Measurements from ENCODE around the gene C1orf105.
"Not testable (repeated sequence)": the region's sequence is repeated elsewhere in the genome, so short reads cannot be mapped to it uniquely, and the experiment has no call there.

C1orf105 gene

DNA sequence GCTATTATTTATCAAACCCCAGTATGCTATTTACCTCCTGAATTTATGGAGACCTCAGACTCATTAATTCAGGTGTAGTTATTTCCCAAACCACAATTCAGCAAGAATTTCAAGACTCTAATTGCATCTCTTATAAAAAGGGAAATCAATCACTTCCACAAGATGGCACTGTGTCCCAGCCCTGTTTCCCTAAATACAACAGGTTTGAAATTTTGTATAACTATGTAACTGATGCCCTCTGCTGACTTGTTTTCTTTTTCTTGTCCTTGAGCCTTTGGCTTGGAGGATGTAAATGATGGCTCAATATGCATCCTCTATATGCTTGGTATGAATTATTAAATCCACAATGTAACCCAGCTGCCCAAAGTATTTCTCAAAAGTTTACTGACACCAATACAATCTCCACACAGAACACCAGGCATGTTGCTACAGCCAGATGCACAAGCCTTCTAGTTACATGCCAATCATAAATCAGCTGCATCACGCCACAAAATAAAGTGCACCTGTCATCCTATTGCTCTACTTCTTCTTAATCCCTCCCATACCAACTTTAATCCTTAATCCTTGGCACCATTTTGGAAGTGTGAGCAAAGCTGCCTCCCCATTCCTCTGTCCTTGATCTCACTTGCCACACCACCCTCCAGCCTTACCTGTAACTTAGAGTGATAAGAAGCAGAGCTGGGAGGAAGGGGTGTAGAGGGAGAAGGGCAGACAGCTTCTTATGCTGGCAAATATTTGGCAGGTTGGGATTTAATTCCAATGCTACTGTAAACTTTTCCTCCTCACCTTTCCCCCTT lies 9.0 kb downstream of the C1orf105 start:
- peak; percentile 30 for DNase-seq (ENCODE audit: low read depth)

DNA sequence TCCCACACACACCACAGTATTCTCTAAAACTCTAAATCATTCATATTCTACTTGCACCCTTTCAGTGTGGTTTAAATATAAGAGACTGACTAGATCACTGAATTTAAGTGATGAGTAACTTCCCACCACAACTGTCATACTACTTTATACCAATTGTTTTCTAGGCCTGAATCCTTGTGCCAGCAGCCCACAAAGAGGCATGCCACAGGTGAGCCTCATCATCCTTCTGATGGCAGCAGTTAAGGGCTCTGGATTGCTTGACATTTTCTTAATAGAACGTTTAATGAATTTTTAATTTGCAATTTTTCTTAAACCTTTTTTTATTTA lies 9.6 kb downstream of the C1orf105 start:
- DNase-seq (ENCODE audit: low read depth): no peak

DNA sequence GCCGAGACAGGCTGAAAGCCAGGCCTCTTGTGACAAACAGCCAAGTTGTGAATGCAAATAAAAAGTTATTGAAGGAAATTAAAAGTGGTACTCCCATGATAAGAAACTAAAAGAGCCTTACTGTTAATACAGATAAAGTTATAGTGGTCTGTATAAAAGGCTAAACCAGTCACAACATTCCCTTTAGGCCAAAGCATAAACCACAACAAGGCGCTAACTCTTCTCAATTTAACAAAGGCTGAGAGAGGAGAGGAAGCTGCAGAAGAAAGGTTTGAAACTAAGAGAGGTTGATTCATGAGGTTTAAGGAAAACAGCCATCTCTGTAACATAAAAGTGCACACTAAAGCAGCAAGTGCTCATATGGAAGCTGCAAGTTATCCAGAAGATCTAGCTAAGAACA lies 10.7 kb downstream of the C1orf105 start:
- DNase-seq (ENCODE audit: low read depth): no peak

DNA sequence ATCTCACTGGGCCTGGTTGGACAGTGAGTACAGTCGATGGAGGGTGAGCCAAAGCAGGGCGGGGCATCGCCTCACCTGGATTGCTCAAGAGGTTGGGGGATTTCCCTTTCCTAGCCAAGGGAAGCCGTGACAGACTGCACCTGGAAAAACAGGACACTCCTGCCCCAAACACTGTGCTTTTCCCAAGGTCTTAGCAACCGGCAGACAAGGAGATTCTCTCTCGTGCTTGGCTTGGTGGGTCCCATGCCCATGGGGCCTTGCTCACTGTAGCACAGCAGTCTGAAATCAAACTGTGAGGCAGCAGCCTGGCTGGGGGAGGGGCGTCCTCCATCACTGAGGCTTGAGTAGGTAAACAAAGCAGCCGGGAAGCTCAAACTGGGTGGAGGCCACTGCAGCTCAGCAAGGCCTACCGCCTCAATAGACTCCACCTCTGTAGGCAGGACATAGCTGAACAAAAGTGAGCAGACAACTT lies 11.3 kb downstream of the C1orf105 start:
- DNase-seq (ENCODE audit: low read depth): no peak

DNA sequence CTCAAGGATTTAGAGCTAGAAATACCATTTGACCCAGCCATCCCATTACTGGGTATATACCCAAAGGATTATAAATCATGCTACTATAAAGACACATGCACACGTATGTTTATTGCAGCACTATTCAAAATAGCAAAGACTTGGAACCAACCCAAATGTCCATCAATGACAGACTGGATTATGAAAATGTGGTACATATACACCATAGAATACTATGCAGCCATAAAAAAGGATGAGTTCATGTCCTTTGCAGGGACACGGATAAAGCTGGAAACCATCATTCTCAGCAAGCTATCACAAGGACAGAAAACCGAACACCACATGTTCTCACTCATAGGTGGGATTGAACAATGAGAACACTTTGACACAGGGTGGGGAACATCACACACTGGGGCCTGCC lies 16.7 kb downstream of the C1orf105 start:
- not testable (repeated sequence) for DNase-seq (ENCODE audit: low read depth)

DNA sequence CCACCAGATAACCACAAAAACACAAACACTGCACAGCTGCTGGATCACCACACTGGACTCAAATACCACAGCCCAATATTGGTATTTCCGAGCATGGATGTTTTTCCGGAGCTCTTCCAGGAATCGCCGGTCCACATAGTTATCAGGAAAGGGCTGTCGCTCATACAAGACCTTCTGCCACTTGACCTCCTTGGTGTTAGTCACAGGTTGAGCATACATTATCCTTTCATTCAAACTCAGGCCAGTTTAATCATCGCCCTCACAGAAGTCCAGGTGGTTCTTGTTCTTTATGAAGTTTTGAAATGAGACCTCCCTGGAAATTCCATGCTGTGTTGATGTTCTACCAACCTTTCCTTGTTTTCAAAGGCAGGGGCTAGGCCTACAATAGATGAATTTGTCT lies 21.9 kb downstream of the C1orf105 start:
- no peak for DNase-seq (ENCODE audit: low read depth)

DNA sequence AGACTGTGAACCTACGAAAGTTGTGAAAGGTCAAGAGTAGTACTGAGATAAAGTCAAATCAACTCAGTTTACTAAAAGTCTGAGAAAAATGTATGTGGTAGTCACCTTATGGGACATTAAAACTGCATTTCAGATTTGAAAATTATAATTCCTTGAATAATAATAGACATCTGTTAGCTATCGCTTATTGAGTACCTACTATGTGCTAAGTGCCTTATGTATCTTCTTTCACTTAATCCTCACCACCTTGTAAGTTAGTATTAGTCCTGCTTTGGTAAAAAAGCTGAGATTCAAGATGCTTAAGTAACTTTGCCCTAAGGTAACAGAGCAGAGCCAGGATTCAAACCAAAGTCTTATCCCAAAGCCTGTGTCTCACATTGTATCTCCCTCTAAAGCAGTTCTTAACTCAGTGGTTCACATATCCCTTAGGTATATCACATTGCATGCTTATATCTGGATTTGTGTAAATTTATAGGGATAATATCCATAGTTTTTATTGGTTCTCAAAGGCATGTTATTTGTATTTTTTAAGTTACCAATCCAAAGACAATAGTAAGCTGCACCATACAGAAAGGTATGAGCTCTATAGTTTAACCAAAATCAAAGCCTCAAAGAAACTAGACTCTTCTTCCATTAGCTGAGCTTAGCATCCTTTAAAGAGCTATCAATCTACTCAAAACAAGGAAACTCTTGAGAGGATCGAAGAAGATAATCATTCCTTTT lies 22.5 kb downstream of the C1orf105 start:
- DNase-seq (ENCODE audit: low read depth): no peak

DNA sequence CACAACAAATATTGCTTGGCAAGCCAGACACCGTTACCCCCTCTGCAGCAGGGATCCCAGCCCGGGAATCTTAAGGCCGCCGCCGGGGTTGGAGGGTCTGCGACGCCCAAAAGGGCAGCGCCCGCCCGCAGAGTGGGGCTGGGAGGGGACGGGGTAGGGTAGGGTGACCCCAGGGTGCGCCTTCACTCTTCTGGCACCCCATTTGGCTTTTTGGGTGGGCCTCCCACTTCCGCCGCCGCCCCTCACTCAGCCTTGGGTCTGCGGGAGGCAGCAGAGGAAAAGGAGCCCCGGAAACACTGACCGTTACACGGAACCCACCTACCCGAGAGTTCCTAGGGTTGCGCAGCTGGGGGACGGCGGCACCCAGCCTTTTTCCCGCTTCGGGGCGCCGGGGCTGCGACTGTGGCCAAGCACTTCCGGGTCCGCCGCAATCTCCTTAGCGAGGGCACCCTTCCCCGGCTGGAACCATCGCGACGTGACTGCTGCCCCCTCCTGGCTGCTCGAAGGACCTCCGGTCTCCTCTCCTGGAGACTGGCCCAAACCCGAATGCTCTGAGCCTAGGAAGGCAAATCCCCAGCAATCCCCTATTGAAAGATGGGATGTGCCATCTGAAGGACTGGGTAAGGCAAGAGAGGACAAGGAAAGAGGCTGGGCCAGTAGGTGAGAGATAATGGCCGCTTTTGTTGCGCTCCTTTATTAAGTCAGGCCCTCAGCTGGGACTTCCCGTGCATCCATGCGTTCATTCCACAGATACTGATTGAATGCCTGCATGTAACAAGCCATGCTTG lies 23.4 kb downstream of the C1orf105 start, which contains the start of gene PIGC:
Gene PIGC, minus strand, starts transcription at position 404 of the 788 bp plus-strand sequence. CDS start 1,447 bp downstream, outside the sequence.
- DNase-seq (ENCODE audit: low read depth): peak; percentile 87

DNA sequence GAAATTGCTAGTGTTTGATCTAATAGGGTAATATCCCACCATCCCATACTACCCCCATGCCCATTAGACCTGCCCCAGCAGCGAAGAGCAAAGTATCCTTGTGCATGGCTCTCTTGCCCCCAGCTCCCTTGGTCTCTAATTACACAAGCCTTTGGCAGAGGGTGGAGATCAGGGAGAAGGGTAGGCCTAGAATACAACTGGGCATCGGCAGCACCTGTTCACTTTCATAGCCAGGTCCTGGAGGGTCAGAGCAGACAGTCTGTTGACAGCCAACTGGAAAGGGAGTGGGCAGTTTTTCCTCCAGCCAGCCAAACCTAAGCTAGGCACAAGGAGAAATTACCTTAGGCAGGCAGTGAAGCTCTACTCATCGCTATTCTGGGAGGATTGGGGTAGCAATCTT lies 26.1 kb downstream of the C1orf105 start:
- no peak for DNase-seq (ENCODE audit: low read depth)

DNA sequence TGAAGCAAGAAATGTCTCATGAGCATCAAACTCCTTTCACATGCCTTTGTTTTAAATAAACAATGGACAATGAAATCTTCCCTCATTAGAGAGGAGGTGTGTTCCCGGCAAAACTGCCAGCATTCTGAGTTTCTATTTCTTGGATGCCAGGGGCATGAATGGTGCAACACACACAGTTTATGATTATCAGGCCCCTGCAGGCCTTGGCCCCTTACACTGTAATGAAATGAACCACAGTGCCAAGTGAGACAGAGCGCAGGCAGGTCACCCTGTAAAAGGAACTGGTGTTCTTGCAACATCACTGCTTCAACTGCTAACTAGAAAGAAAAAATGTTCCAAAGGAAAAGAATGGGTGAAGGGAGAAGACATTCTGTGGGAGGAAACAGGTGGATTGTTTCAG lies 27.2 kb downstream of the C1orf105 start:
- no peak for DNase-seq (ENCODE audit: low read depth)

DNA sequence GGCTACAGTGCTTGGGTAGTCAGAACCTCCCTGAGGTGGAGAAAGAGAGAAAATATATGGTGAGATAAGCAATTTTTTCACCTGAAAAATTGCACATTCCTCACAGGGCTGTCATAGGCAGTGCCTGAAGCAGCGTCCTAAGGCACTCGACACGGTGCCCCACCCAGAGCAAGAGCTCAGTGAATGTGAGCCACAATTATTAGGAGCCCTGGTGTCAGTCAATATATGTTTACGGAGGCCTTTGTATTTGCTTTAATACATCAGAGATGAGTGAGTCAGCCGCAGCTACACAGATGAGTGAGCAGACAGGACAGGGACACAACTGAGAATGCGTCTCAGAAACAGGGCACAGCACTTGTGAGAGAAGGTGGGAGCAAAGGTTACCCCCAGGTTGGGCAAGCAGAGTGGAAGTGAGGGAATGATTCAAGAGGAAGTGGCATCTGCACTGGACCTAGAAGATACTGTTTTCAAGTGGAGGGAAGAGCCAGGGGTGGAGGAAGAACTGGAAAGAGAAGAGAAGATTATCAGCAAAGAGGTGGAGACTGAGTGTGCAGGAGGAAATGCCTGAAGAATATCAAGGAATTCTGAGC lies 28.6 kb downstream of the C1orf105 start:
- no peak for DNase-seq (ENCODE audit: low read depth)

DNA sequence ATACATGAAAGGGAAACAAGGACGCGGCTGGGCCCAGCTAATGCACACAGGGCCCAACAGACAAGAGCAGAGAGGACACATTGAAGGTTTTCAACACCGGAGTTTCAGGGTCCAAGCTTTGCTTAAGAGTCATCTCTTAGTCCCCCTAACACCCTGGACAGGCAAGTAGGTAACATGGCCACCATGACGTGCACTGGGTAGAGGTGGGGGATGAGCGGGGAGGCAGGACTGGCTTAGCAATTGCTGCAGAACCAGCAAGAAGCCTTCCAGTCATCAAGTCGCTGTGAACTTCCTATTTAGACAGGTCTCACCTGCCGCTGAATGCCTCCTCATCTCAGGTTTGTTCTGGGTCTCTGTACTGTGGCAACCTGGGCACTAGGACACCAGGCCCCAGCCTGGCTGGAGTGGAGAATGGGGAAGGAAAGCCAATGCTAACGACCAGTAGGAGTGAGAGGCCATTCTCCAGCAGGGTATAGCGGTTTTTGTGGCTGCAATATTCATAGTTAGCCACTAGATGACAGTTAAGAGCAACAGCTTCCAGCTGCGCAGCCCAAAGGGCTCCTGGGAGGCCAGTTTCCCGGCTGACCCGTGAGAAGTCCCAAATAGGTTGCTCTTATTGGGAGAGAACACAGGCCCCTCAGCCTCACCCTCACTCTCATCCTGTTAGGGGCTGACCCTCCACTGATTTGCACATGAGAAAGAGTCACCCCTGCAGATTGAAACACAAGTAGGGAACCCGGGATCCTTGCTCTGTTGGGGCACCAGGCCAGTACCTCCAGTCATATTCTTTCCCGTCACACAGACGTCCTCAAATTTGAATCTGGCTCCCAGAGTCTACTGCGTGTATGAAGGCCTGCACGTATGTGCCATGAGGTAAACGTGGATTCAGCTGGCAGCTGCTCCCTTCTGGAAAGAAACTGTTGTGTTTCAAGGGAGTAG lies 29.4 kb downstream of the C1orf105 start:
- no peak for DNase-seq (ENCODE audit: low read depth)

DNA sequence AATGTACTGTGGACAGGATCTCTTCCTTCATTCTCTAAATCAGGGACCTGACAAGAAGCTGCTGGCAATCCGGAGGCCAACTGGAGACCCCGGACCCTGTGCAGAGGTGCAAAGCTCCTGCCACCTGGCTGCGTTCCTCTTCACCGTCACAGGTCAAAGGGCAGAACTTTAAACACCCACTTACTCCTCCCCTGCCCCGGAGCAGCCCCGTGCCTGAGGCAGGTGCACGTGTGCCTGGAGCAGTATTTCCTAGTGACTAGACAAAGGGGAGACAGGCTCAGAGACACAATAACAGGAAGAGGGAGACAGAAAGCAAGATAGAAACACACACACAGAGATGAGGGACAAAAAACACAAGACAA lies 30.0 kb downstream of the C1orf105 start:
- no peak for DNase-seq (ENCODE audit: low read depth)

DNA sequence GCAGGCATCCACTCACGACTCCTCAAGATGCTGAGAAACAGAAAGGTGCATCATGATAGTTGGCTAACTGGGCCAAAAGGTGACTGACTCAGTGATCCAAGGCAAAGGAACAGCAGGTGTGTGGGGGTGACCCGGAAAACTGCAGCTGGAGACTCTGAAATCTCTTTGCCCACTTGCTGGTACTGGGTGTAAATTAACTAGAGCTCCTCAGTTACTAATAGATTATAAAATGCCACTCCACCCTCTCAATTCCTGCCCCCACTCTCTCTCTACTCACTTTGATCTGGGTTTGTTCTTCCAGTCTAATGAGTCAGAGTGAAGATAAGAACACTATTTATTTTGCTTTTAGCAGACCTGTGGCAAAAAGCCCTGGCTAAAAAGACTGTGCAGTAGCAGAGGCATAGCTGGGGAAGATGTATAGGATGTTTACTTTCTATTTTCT lies 30.5 kb downstream of the C1orf105 start:
- DNase-seq (ENCODE audit: low read depth): no peak

DNA sequence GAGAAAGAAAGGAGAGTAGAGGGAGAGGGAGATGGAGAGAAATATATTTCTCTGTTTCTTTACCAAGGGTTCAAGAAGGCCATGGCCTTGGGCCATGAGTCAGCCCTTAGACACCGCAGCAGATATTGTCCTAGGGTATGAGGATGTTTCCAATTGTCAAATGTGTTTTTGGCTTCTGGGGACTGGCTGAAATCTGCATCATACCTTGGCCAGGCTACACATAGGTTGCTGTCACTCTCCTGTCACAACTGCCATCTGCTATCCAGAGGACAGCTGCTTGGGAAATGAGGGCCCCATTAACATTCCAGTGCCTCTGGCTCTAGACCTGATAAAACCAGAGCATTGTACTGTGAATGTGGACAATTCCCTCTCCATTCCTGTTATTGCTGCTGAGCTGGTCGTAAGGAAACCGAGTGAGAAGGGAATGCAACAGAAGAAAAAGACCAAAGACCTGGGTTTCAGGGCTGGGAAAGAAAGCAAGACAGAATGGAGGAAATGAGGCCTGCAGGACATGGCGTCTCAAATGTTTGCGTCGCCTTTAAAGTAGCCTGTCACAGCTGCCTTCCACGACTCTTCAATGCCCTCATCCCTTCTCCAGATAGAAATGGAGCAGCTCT lies 32.2 kb downstream of the C1orf105 start:
- DNase-seq (ENCODE audit: low read depth): no peak

DNA sequence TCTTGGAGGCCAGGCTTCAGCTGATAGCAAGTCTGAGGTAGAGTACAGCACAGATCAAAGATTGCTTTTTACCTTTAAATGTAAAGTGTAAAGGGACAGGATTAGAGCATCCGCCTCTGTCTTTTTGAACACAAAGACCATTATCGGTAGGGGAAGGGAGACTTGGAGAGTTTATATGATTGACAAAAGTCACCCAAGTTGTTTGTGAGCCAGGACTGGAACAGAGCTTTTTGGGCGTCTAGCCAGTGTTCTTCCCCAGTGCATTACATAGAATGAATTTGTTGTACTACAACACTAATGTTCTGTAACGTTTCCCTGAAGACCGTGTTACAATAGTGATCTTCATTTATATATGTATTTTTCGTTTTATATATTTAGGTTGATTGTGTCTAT lies 32.7 kb downstream of the C1orf105 start:
- no peak for DNase-seq (ENCODE audit: low read depth)

DNA sequence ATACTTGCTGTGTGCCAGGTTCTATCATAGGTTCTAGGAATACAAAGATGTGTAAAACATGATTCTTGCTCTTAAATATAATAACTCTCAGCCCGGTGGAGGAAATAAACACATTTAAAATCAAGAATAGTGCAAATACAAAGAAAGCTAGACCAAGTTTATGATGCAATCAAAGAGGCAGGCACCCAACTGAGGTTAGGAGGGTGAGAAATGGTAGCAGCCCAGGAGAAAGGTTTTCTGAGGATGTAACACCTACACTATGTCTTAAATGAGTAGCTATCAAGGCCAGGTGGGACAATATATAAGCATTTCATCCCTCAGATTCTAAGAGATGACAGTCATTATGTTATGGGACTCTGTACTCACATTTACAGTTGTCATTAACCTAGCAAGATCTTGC lies 33.1 kb downstream of the C1orf105 start:
- DNase-seq (ENCODE audit: low read depth): no peak

DNA sequence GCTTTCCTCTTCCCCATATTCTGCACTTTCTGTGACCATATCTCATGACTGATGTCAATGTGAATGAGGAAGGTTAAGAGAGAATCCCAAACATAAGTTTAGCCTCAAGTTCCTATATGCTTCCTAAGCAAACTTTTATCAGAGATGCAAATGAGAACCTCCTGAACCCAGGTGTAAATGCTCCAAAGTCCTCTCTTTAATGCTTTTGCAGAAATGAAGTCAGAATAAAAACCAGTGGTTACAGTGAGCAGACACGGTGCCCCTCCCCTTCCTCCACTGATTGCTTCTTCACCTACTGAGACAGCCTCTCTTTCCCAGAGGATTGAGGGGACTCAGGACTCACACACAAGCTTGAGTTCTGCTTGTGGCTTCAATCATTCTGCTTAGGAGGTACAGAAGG lies 35.0 kb downstream of the C1orf105 start:
- no peak for DNase-seq (ENCODE audit: low read depth)

DNA sequence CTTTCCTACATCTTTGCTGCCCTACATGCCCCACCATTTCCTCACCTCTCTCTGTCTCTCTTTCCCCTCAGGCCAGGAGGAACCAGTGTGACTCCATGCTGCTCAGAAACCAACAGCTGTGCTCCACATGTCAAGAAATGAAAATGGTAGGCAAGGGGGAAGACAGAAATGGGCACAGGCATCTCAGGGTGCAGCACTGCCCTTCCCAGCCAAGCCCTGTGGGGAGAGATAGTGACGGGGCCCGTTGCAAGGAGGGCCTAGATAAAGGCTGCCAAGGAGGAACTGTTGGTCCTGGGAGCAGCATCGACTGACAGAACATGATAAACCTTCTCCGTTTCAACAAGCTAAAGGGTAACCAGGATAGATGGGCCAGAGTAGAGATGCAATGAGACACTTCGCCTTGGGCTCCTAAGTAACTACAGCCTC lies 35.9 kb downstream of the C1orf105 start:
- DNase-seq (ENCODE audit: low read depth): no peak

DNA sequence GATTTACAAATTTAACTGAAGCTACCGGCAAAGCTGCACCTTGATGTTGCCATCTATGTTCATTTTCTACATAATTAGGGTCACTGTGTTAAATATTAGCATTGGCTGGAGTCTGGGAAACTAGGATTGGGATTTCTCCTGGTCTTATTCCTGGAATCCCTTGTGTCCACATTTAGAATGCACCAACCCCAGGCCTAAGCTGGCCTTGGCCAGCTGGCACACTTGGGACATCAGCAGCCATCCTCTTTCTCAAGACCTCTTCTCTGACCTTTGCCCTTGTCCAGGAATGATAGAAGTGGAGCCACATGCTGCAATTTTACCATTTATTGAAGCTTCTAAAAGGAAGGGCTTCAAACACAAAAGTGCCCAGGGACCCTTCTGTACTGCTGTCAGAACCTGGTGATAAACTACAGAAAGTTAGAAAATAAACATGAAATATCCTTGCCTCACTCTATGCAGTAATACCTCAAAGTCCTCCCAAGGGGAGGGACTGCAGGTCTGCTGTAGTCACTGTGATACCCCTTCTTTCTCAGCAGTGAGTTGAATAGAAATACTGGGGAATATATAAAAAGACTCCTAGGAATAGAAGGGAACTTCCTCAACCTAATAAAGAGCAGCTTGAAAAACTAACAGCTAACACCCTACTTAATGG lies 37.1 kb downstream of the C1orf105 start:
- no peak for DNase-seq (ENCODE audit: low read depth)
